Measurements from ENCODE around the gene FRMD4A.

The FRMD4A gene

GRCh38 chr10:13920031-13920430 lies 410.7 kb downstream of the FRMD4A start:
- TF ChIP-seq MAX (IDR thresholded peaks at IDR 0.05), result no peak
- no peak for TF ChIP-seq RAD21 (IDR thresholded peaks at IDR 0.05; ENCODE audit: low read depth)
- no peak for TF ChIP-seq TCF12 (IDR thresholded peaks at IDR 0.05; ENCODE audit: low read depth)
- TF ChIP-seq FOXM1 (IDR thresholded peaks at IDR 0.05; ENCODE audit: borderline replicate concordance, low read depth), result no peak
- no peak for TF ChIP-seq TAF1 (IDR thresholded peaks at IDR 0.05; ENCODE audit: low read depth)
- TF ChIP-seq NFIC (IDR thresholded peaks at IDR 0.05), result no peak

GRCh38 chr10:13917791-13918190 lies 412.9 kb downstream of the FRMD4A start:
- no peak for TF ChIP-seq TAF1 (IDR thresholded peaks at IDR 0.05; ENCODE audit: low read depth)
- no peak for TF ChIP-seq EGR1 (IDR thresholded peaks at IDR 0.05)
- TF ChIP-seq MAX (IDR thresholded peaks at IDR 0.05), result no peak
- TF ChIP-seq EP300 (IDR thresholded peaks at IDR 0.05; ENCODE audit: borderline replicate concordance), result no peak
- TF ChIP-seq YY1 (IDR thresholded peaks at IDR 0.05; ENCODE audit: low read depth), result no peak
- no peak for TF ChIP-seq FOXM1 (IDR thresholded peaks at IDR 0.05; ENCODE audit: borderline replicate concordance, low read depth)
- TF ChIP-seq CREB1 (IDR thresholded peaks at IDR 0.05; ENCODE audit: low read depth), result no peak
- no peak for TF ChIP-seq USF1 (IDR thresholded peaks at IDR 0.05)
- no peak for TF ChIP-seq NFIC (IDR thresholded peaks at IDR 0.05)
- TF ChIP-seq TCF12 (IDR thresholded peaks at IDR 0.05; ENCODE audit: low read depth), result no peak
- TF ChIP-seq CEBPB (IDR thresholded peaks at IDR 0.05), result no peak
- no peak for TF ChIP-seq RAD21 (IDR thresholded peaks at IDR 0.05; ENCODE audit: low read depth)
- TF ChIP-seq, protein P1, sequence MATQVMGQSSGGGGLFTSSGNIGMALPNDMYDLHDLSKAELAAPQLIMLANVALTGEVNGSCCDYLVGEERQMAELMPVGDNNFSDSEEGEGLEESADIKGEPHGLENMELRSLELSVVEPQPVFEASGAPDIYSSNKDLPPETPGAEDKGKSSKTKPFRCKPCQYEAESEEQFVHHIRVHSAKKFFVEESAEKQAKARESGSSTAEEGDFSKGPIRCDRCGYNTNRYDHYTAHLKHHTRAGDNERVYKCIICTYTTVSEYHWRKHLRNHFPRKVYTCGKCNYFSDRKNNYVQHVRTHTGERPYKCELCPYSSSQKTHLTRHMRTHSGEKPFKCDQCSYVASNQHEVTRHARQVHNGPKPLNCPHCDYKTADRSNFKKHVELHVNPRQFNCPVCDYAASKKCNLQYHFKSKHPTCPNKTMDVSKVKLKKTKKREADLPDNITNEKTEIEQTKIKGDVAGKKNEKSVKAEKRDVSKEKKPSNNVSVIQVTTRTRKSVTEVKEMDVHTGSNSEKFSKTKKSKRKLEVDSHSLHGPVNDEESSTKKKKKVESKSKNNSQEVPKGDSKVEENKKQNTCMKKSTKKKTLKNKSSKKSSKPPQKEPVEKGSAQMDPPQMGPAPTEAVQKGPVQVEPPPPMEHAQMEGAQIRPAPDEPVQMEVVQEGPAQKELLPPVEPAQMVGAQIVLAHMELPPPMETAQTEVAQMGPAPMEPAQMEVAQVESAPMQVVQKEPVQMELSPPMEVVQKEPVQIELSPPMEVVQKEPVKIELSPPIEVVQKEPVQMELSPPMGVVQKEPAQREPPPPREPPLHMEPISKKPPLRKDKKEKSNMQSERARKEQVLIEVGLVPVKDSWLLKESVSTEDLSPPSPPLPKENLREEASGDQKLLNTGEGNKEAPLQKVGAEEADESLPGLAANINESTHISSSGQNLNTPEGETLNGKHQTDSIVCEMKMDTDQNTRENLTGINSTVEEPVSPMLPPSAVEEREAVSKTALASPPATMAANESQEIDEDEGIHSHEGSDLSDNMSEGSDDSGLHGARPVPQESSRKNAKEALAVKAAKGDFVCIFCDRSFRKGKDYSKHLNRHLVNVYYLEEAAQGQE (IDR thresholded peaks at IDR 0.05; ENCODE audit: low read depth), result no peak
- no peak for TF ChIP-seq ZBTB7A (IDR thresholded peaks at IDR 0.05; ENCODE audit: low read depth)
- no peak for TF ChIP-seq TEAD4 (IDR thresholded peaks at IDR 0.05)

DNA sequence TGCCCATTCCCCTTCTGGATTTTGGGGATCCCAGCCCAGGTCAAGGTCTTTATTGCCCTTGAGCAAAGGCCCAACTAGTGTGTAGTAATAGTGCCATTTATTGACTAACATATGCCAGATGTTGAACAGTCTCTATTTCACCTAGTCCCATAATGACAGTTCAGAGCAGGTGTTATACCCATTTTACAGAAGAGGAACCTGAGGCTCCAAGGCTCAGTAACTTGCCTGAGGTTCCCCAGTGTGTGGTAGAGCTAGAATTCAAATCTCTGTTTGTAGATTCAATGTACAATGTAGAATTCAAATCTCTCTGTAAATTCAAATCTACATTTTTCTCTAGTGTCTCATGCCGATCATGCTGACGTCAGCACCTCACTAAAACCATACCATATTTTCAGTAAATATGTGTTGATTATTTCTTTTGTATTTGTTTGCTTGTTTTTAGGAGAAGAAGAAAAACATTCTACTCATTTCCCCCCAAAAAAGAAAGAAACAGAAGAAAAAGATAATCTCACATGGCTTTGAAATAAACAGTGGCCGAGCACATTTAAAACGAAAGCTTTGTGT lies 414.3 kb downstream of the FRMD4A start:
- TF ChIP-seq CEBPB (IDR thresholded peaks at IDR 0.05) (no peak), YY1 (IDR thresholded peaks at IDR 0.05; ENCODE audit: low read depth) (no peak), TCF12 (IDR thresholded peaks at IDR 0.05; ENCODE audit: low read depth) (no peak), EGR1 (IDR thresholded peaks at IDR 0.05) (no peak), MAX (IDR thresholded peaks at IDR 0.05) (no peak), RAD21 (IDR thresholded peaks at IDR 0.05; ENCODE audit: low read depth) (no peak), EP300 (IDR thresholded peaks at IDR 0.05; ENCODE audit: borderline replicate concordance) (no peak), TAF1 (IDR thresholded peaks at IDR 0.05; ENCODE audit: low read depth) (no peak), USF1 (IDR thresholded peaks at IDR 0.05) (no peak)

DNA sequence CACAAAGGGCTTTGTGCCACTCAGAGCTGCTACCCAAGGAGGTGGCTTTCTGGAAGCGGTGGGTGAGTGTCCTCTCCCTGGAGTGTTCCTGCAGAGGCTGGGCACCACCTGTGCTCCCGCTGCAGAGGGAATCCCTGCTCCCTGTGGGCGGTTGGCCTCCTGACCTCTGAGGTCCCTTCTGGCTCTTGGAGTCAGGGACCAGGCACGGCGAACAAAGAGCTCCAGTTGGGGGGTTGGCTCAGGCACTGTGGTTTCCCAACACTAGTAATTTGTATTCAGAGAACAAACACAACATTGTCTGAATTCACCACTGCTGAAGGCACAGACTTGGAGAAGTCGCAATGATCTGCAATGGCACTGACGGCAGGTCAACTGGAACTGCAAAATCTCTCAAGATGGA lies 415.0 kb downstream of the FRMD4A start:
- TF ChIP-seq EP300 (IDR thresholded peaks at IDR 0.05; ENCODE audit: borderline replicate concordance) (no peak), ZBTB7A (IDR thresholded peaks at IDR 0.05; ENCODE audit: low read depth) (no peak), FOXM1 (IDR thresholded peaks at IDR 0.05; ENCODE audit: borderline replicate concordance, low read depth) (no peak), CREB1 (IDR thresholded peaks at IDR 0.05; ENCODE audit: low read depth) (no peak), RAD21 (IDR thresholded peaks at IDR 0.05; ENCODE audit: low read depth) (no peak), TEAD4 (IDR thresholded peaks at IDR 0.05) (no peak), EGR1 (IDR thresholded peaks at IDR 0.05) (no peak), CEBPB (IDR thresholded peaks at IDR 0.05) (no peak)
- TF ChIP-seq, protein P1 (IDR thresholded peaks at IDR 0.05; ENCODE audit: low read depth), result no peak

DNA sequence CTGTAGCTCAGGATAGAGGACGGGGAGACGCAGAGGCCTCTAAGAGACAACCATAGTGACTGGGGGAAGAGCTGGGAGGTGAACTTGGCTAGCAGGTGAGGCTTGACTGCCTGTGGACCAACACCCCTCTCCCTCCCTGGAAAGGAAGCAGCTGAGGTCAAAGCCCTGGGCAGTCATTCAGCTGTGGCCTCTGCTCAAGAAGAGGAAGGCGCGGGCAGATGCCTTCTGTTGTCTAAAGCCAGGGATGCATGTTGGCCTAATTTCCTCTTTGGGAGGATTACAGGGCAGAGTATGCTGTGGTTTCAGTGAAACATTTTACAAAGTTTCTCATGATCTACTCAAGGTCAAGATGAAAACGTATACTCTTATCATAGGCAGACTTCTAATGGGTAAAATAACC lies 416.8 kb downstream of the FRMD4A start:
- TF ChIP-seq NFIC (IDR thresholded peaks at IDR 0.05), result no peak
- TF ChIP-seq RAD21 (IDR thresholded peaks at IDR 0.05; ENCODE audit: low read depth), result no peak
- TF ChIP-seq USF1 (IDR thresholded peaks at IDR 0.05), result no peak
- TF ChIP-seq CEBPB (IDR thresholded peaks at IDR 0.05), result no peak
- no peak for TF ChIP-seq MAX (IDR thresholded peaks at IDR 0.05)
- no peak for TF ChIP-seq TAF1 (IDR thresholded peaks at IDR 0.05; ENCODE audit: low read depth)
- no peak for TF ChIP-seq TEAD4 (IDR thresholded peaks at IDR 0.05)
- no peak for TF ChIP-seq FOXM1 (IDR thresholded peaks at IDR 0.05; ENCODE audit: borderline replicate concordance, low read depth)
- no peak for TF ChIP-seq CREB1 (IDR thresholded peaks at IDR 0.05; ENCODE audit: low read depth)
- TF ChIP-seq ZBTB7A (IDR thresholded peaks at IDR 0.05; ENCODE audit: low read depth), result no peak
- TF ChIP-seq EP300 (IDR thresholded peaks at IDR 0.05; ENCODE audit: borderline replicate concordance), result no peak
- TF ChIP-seq EGR1 (IDR thresholded peaks at IDR 0.05), result no peak
- no peak for TF ChIP-seq YY1 (IDR thresholded peaks at IDR 0.05; ENCODE audit: low read depth)
- TF ChIP-seq, protein P1 (IDR thresholded peaks at IDR 0.05; ENCODE audit: low read depth), result no peak
- TF ChIP-seq TCF12 (IDR thresholded peaks at IDR 0.05; ENCODE audit: low read depth), result no peak

Data from Ishikawa (cell line).